Left renal cortex interstitium (tissue), 4 donors: Measurements from ENCODE around the gene GUCY2C. TPM values are rescaled to one million over a fixed set of nuclear protein-coding genes. Genes with fewer than 3 reads are reported as not detected.
A peak's percentile ranks its signal among the peaks of the same experiment; 100 is the strongest.
"Not testable (repeated sequence)": the region's sequence is repeated elsewhere in the genome, so short reads cannot be mapped to it uniquely, and the experiment has no call there.

Experiments used
- DNase-seq, 4 donors: peaks; one replicate each; pipeline ENCODE4 v3.0.0-alpha.2; 2013; ENCODE audit warnings: low read depth in 4 of 4, low spot score in 2 of 4, missing footprints in 1 of 4
- polyA plus RNA-seq, 4 donors: library from polyadenylated mRNA; unstranded; fragments of 120-200 nt; gene quantifications; one replicate each; pipeline ENCODE4 v1.2.1, GENCODE V29; 2013; ENCODE audit not compliant: insufficient read length in 4 of 4

Gene GUCY2C
- polyA plus RNA-seq, 4 donors = 0.43 to 0.65 (median 0.54) TPM

DNA sequence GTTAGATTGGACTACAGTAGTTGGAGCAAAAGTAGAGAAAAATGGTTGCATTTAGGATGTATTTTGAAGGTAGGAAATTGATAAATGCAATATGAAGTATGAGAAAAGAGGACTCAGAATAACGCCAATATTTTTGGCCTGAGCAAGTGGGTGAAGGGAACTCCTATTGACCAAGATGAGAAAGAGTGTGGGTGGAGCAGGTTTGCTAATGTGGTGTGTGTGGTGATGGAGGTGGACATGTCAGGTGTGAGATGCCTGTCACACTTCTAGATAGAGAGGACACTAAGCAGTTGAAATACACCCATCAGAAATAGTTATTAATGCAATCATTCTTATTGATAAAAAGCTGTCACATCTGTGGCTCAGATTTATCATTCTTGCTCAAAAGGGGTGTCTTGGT is 7.3 kb downstream of the GUCY2C start:
- DNase-seq = no peak

DNA sequence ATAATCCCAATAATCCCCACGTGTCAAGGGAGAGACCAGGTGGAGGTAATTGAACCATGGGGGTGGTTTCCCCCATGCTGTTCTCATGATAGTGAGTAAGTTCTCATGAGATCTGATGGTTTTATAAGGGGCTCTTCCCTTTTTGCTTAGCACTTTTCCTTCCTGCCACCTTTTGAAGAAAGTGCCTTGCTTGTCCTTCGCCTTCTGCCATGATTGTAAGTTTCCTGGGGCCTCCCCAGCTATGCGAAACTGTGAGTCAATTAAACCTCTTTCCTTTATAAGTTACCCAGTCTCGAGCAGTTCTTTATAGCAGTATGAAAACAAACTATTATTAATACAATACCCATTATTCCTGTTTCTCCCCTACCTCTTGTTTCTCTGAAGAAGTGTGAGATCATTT is 14.2 kb downstream of the GUCY2C start:
- not testable (repeated sequence) for DNase-seq

DNA sequence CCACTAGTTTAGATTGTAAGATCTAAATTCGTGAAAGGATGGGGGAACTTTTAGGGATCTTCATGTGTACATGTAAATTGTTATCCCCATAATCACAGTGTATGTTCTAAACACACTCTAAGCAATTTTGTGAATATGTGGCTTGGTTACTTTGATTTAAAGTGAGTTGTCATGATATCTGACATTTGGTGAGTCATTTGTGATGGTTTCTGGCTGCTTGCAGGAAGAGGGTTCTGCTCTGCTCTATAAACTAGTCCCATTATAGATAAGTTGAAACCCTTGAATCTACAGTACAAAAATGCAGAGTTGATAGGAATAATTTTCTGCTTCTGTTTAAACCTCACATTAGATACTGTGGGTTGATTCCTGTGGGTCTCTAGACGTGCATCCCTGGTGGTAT is 14.8 kb downstream of the GUCY2C start:
- DNase-seq = no peak

DNA sequence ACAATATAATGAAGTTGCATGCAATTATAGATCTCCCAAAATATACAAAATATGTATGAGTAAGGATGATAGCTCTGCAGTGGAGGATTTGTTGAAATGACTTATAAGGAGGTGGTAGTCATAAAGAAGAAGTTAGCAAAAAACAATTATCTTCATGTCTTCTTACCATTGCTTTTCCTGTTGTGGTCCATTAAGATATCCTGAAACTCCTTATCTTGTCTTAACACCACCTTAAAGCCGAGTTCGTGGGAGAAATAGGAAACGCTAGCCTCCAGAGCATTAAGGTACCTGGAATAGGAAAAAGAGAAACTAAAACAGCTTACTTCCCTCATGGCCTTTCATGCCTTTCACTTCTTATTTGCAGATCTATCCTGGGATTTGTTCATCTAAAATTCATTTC is 15.2 kb downstream of the GUCY2C start:
- no peak for DNase-seq

DNA sequence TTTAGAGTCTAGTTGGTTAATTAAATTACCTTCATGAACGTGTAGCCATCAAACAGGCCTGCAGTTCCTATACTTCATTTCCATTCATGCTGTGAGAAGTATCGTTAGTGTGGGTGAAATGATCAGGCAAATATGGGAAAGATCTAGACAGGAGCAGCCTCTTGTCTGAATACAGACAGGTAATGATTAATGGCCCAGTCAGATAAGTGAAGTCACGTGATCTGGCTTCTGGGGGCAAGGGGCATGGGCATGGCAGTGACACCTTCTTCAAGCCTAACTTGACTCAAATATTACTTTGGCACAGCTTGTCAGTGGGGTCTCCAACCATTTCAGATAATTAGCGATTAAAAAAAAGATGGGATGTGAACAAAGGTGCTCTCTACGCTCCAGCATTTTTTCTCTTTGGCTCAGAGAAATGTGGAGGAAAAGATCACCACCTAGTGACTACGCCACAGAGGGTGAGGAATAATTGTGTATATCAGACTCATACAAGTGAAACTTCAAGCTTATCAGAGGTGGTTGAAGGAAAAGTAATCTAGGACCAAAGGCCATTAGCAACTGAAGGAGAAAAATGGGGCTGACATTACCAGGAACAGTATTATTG is 17.8 kb downstream of the GUCY2C start:
- no peak for DNase-seq

DNA sequence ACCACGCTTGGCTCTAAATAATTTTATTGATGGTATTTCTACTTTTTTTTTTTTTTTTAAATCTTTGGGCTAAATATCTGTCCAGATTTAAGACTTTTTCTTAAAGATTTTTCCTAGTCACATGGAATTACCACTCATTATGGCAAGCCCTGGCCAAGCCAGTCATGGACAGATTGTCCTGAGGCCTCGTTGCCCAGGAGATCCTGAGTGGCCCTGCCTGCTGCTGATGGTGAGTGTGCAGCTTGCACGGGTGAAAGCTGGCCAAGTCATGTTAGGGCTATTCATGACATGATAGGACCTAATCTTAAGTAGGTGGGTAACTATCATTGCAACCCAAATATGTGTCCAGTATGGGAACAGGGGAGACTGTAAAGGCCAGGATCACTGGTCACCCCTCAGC is 27.8 kb downstream of the GUCY2C start:
- no peak for DNase-seq

DNA sequence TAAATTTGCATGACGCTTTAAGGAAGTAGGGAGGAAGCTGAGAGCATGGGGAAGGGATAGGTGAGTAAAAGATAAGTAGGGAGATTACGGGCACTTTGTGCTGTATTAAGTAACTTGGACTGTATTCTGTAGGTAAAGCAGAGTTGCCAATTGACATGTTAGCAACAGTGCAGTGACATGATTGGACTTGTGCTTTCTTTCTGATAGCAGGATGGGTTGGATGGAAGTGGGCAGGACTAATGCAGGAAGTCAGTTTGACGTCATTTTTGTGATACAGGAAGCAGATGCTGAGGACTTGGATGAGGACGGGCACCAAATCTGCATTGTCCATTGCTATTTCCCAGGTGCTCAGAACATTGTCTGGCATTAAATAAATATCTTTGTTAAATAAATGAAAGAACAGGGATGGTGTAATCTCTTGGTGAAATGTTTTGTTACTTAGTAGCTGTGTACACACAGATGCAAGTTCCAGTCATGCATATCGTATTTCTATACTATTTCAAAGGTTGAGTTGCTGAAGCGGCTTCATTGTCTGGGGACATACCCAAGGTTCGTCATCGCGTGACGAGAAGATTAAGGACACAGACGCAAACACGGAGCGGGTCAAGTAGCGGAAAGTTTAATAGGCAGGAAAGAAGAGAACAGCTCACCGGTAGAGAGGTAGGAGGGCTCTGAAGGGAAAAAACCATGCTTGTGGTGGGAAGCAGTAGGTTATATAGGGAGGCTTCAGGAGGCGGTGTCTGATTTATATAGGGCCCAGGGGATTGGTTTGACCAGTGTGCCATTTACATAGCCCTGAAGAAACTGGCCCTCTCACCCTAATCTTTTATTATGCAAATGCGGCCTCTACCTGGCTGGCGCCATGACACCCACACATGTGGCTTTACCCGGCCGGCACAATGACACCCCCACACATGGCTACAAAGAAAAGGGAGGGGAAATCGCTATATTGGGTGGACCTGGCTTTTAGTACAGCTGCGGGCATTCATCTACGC is 30.7 kb downstream of the GUCY2C start:
- DNase-seq = no peak

DNA sequence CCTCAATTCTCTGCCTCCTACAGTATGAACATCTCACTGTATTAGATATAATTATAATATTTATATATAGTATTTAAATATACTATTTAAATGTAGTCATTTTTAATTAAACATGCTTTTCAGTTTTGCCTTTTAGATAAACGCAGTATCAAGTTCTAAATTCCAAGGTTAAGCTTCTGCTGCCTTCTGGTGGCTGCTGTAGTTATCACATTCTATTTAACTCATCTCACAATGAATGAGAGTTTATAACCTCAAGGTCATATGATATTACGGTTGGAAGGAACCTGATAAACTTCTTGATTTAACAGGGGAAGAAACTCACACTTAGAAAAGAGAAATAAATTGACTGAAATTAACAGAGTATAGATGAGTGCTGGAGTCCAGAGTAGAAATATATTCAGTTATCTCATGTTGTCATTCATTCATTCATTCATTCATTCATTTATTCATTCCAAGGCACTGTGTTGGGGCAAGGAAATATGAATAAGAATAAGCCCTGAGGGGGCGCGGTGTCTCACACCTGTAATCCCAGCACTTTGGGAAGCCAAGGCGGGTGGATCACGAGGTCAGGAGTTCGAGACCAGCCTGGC is 31.9 kb downstream of the GUCY2C start:
- DNase-seq = peak in 1 of 4 donors; percentile 20

DNA sequence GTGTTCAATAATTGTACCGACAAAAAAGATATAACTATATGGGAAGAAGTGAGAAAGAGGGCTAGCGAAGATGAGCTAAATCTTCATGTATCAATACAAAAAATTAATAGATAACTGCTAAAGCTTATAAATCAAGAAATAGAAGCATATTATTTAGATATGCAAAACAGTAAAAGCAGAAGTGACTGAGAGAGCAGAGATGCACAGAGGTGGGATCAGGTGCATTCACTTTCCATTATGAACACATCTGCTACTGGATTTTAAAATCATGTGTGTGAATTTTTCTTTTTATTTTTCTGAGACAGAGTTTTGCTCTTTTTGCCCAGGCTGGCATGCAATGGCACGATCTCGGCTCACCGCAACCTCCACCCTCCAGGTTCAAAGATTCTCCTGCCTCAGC is 33.4 kb downstream of the GUCY2C start:
- DNase-seq = no peak

DNA sequence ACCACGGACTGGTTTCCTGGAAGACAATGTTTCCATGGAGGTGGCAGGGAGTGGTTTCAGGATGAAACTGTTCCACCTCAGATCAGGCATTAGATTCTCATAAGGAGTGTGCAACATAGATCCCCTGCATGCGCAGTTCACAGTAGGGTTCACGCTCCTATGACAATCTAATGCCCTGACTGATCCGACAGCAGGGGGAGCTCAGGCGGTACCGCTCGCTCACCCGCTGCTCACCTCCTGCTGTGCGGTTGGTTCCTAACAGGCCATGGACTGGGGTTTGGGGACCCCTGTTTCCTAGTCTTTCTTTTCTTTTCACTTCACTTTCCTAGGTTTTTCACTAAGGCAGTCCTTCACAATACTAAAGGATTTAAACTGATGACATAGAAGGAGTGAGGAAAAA is 39.6 kb downstream of the GUCY2C start:
- no peak for DNase-seq

DNA sequence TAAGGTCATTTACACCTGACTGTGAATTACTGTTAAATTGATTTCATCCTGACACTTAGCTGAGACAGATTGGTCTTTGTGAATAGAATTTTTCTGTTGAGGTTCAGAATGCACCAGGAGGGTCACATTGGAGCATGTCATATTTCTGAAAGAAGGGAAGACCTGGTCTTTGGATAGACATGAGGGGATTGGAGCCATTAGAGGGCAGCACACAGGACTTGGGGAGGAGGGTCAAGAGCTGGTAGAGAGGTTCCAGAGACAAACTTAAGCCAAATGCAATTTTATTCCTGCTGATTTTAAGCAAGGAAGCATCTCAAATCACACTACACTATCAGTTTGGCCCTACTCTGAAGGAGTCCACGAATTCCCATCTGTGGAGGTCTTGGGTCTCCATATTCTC is 41.1 kb downstream of the GUCY2C start:
- DNase-seq = no peak

DNA sequence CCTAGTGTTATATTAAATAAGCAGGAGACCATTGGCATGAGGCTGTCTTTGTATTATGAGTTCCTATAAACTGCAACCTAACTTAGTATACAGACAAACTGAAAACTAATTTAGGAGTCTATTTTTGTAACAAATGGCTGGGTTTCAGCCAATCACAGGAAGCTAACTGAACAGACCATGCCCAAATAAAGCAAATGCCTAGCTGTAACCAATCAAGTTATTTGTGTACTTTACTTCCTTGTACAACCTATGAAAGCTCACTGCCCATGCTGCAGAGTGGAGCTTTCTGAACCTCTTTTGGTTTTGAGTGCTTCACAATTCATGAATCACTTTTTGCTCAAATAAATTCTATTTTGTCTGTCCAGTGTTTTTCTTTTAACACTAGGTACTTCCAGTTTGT is 41.6 kb downstream of the GUCY2C start:
- DNase-seq = no peak

DNA sequence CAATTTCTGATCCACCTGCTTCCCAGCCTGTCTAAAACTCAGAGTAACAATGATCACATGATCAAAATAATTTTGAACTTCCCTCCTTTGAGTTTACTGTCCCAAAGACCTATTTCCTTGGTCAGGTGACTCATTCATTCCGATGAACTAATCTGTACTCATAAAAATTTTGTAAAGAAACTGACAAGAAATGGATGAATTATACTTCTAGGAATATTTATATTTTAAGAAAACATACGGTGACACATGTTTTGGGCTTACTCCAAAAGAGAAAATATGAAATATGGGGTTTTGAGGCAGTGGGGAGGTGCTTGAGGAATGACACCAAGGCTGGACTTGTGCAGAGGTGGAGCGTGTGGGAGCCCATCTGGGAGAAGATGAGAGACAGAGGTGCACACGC is 42.0 kb downstream of the GUCY2C start:
- no peak for DNase-seq

DNA sequence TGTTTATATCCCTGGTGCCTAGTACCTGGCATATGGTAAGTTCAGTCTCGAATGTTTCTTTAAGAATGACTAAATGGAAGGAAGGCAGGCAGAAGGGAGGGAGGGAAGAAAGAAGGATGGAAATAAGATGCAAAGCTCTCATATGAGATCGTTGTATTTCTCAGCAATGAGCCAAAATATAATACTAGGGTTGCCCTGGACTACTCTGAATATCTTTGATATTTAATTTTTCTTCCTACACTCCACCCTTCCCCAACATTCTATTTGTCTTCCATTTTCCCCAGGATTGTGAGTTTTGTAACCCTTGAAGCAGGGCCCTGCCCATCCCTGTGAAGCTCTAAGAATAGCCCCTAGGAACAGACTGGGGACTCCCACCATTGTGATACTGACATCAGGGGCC is 43.9 kb downstream of the GUCY2C start:
- no peak for DNase-seq

DNA sequence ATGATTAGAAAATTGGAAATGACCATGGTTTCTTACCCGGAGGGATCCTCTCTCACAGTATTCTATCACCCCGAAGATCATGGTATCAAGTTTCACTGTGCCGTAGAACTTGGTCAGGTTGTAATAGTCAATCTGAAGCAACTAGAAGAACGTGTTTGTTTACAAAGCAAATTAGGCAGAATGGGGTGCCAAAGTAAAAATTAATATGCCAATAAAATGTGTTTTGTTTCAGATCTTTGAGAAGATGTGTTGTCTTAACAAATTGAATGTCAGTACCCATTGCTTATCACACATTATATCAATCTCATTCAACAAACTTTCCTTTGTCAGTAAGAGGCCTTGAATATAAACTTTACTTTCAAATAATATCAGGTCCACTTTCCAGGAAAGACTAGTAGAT is 45.0 kb downstream of the GUCY2C start:
- DNase-seq = no peak

DNA sequence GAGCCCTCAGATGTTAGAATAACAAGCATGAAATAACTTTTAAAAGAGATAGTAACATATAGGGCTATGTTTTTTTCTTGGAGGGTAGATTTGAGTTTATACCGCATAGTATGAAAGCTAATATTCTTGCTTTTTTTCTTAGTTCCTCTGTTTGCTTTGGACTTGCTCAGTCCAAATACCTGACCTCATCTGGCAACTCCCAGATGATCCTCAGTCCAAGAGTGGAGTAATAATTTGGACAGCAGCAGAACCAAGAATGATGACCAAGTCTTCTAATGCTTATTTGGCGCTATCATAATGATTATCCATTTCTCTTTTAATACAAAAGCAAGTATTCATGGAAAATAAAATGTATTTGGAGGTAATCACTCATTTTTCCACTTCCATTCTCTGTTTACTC is 45.6 kb downstream of the GUCY2C start:
- DNase-seq = no peak

DNA sequence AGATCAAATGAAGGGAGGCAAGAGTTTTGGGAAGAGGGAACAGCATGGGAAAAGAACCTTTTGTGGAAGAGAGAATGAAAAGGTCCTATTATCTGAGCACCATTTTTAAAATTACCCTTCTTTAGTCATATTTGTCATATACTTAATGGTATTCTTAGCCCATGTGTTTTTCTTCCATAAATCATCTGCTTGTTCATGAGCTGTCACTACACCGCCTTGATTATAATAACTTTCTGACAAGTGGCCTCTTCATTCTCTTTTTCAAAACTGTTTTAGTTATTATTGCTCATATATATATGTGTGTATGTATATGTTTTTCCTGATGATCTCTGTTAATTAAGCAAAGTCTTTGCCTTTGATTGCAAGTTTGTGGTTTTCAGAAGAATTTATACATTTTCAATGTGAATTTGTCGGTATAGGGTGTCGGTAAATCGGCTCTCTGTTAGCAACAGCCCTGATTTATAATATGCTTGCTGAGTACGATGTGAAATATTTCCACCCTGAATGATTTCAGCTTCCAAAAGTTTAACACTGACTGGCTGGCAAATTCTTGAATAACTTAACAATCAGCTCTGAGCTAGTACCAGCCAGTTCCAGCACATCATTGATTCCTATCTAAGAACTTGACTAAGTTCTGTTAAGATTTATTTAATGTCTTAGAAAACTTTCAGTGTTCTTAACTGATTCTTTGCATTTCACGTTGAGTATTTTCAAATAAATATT is 49.2 kb downstream of the GUCY2C start:
- DNase-seq = no peak

DNA sequence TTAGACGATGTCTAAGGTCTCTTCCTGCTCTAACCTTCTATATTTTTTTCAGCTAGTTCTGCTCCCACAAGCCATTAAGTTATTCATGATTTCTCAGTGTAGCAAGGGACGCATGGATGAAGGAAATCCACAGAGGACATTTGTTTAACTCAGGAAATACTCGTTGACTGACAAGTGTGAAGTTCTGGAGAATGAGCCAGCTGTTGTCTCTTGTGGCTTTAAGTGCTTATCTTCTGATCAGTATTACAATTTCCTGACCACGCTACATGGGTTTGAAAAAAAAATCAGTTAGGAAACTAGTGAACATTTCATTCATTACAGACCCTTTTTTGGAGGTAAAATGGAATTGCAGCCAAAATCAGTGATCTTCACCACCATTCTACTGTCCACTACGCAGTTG is 53.1 kb downstream of the GUCY2C start:
- no peak for DNase-seq

DNA sequence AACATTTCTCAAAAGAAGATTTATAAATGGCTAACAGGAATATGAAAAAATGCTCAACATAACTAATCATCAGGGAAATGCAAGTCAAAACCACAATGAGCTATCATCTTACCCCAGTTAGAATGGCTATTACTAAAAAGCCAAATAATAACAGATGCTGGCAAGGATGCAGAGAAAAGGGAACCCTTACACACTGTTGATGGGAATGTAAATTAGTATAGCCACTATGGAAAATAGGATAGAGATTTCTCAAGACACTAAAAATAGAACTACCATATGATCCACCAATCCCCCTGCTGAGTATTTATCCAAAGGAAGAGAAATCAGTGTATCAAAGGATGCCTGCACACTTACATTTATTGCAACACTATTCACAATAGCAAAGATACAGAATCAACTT is 58.3 kb downstream of the GUCY2C start:
- no peak for DNase-seq

DNA sequence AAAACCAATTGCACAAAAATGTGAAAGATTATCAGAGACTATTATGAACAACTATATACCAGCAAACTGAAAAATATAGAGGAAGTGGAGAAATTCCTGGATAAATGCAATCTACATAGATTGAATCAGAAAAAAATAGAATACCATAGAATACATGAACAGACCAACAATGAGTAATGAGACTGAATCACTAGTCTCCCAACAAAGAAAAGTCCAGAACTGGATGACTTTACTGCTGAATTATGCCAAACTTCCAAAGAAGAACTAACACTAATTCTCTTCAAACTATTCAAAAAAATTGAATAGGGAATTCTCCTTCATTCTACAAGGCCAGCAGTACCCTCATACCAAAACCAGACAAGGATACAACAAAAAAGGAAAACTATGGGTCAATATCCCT is 60.6 kb downstream of the GUCY2C start:
- no peak for DNase-seq

DNA sequence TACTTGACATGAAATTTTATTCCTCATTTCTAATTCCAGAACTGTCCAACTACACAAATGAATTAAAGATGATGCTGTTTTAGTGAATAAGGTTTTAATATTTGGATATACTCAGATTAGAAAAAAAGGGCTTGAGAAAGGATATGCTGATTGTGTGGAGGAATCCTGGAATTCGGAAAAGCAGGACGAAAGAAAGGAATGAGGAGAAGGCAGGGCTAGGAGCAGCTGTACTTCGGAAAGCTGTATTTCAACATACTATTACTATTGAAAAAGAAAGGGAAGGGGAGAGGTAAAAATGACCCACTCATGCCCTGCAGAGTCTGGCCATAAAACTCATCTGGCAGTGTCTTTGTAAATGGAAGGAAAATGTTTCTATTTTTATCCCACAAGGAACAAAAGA is 65.6 kb downstream of the GUCY2C start:
- no peak for DNase-seq
